Caco-2 (cell line): ENCODE results near the gene SPTBN1. TPM values are rescaled to one million over a fixed set of nuclear protein-coding genes. Genes with fewer than 3 reads are reported as not detected.

Experiments used
- BruUV-seq: library from RNA; stranded (reverse); fragments of 400-500 nt; replicated peaks from 2 replicates; lab custom pipeline; 2021; lab: Mats Ljungman, UMichigan
- CTCF ChIA-PET: fragments of 300-600 bp; sonication (Branson Sonifier 250); formaldehyde crosslinking; loops from one replicate; lab custom pipeline; 2022; ENCODE audit warnings: antibody characterized with exemption; lab: Charles Lee
- POLR2A ChIA-PET: fragments of 300-600 bp; sonication (Branson Sonifier 250); formaldehyde crosslinking; loops from one replicate; lab custom pipeline; 2022; ENCODE audit warnings: antibody characterized with exemption; lab: Charles Lee
- DNase-seq, 2 experiments: peaks; one replicate each; pipeline versions ENCODE4 v3.0.0 to v3.0.0-alpha.2; 2020 to 2022
- H3K27me3 ChIP-seq: replicated peaks from 2 replicates; pipeline ENCODE4 v1.6.0; 2011; ENCODE audit warnings: low read length; ENCODE audit not compliant: control insufficient read depth, insufficient read depth
- H3K36me3 ChIP-seq: 2 replicates; pipeline ENCODE4 v1.5.1; 2011; ENCODE audit warnings: low read length; ENCODE audit not compliant: control insufficient read depth, insufficient read depth
- H3K4me1 ChIP-seq: fragments of 250-450 bp; sonication (Bioruptor Pico); 2 replicates; pipeline ENCODE4 v1.5.1; 2020; ENCODE audit warnings: mild to moderate bottlenecking
- H3K4me3 ChIP-seq: 2 replicates; pipeline ENCODE4 v1.5.1; 2011; ENCODE audit warnings: low read depth, mild to moderate bottlenecking, control low read depth, low read length
- H3K9me3 ChIP-seq: fragments of 250-450 bp; sonication (Bioruptor Pico); 2 replicates; pipeline ENCODE4 v1.5.1; 2020; ENCODE audit warnings: mild to moderate bottlenecking, moderate library complexity
- H3K27ac Mint-ChIP-seq: one replicate; pipeline ENCODE4 v1.8.0; 2022; ENCODE audit warnings: mixed read lengths; ENCODE audit not compliant: unreplicated experiment
- H3K27me3 Mint-ChIP-seq: one replicate; pipeline ENCODE4 v1.8.0; 2022; ENCODE audit warnings: mixed read lengths; ENCODE audit not compliant: insufficient read depth, unreplicated experiment
- H3K36me3 Mint-ChIP-seq: one replicate; pipeline ENCODE4 v1.8.0; 2022; ENCODE audit warnings: mild to moderate bottlenecking, mixed read lengths; ENCODE audit not compliant: insufficient read depth, unreplicated experiment
- H3K4me1 Mint-ChIP-seq: one replicate; pipeline ENCODE4 v1.8.0; 2022; ENCODE audit warnings: low read depth, mixed read lengths; ENCODE audit not compliant: unreplicated experiment
- H3K4me3 Mint-ChIP-seq: one replicate; pipeline ENCODE4 v1.8.0; 2022; ENCODE audit warnings: mild to moderate bottlenecking, moderate library complexity, mixed read lengths; ENCODE audit not compliant: unreplicated experiment
- H3K9me3 Mint-ChIP-seq: one replicate; pipeline ENCODE4 v1.8.0; 2022; ENCODE audit warnings: mixed read lengths; ENCODE audit not compliant: unreplicated experiment
- CTCF ChIP-seq, 2 experiments: fragments of 200-600 bp in 1 of 2; IDR thresholded peaks; 1 replicate in 1 of 2; 2 replicates in 1 of 2; pipeline versions ENCODE4 v1.5.1 to v1.8.0; 2011 to 2022; ENCODE audit warnings: antibody characterized with exemption in 1 of 2, control low read depth in 1 of 2, inconsistent platforms in 1 of 2, low read depth in 1 of 2, low read length in 1 of 2, mild to moderate bottlenecking in 1 of 2, moderate library complexity in 1 of 2; ENCODE audit not compliant: insufficient read depth in 1 of 2, severe bottlenecking in 1 of 2, unreplicated experiment in 1 of 2
- intact Hi-C: fragments of 100-400 bp; cut with micrococcal nuclease; formaldehyde crosslinking; loops from one replicate; pipeline ENCODE4 v1.10.0; 2022; ENCODE audit not compliant: unreplicated experiment
- total RNA-seq: library from RNA; stranded (reverse); gene quantifications from 2 replicates; pipeline ENCODE4 v1.2.3, GENCODE V29; 2022

The SPTBN1 gene
- total RNA-seq, 1 experiment from 2014 or later = 361 TPM

GRCh38 chr2:54593249-54593648 lies 137.1 kb downstream of the SPTBN1 start:
- Mint-ChIP-seq H3K9me3 (no peaks in the 10 kb centered on the region), H3K27me3 (no peaks in the 10 kb centered on the region), H3K27ac (no peak overlapping the region), H3K4me3 (no peak overlapping the region), H3K36me3 (peaks cover 83% of the 10 kb centered on the region), H3K4me1 (peaks cover 52% of the 10 kb centered on the region)
- Histone ChIP-seq H3K27me3 (no peaks in the 10 kb centered on the region), H3K4me1 (peaks cover 21% of the 10 kb centered on the region), H3K9me3 (no peaks in the 10 kb centered on the region), H3K4me3 (no peak overlapping the region), H3K36me3 (peaks cover 4% of the 10 kb centered on the region)
- ChIA-PET CTCF (no interaction called here), POLR2A (no interaction called here)
- no peak for TF ChIP-seq CTCF (IDR thresholded peaks at IDR 0.05; ENCODE audit: insufficient read depth in 1 of 2, low read depth in 1 of 2, low read length in 1 of 2, severe bottlenecking in 1 of 2, unreplicated experiment in 1 of 2)
- DNase-seq = no peak
- BruUV-seq = no TSS peak
- intact Hi-C loops = no loop called here

DNA sequence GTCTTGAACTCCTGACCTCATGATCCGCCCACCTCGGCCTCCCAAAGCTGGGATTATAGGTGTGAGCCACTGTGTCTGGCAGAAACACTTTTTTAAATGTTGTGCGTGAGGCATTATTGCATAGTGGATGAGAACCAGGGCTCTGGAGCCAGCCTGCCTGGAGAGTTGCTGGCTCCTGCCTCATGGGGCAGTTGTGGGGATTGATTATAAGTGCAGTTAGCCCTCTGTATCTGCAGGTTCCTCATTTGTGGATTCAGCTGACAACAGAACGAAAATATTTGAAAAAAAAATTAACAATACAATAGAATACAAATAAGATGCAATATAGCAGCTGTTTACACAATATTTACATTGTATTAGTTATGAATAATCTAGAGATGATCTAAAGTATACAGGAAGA lies 137.9 kb downstream of the SPTBN1 start:
- H3K27me3 ChIP-seq = no peaks in the 10 kb centered on the region
- Mint-ChIP-seq H3K27me3 (no peaks in the 10 kb centered on the region), H3K9me3 (no peaks in the 10 kb centered on the region), H3K4me1 (peaks cover 47% of the 10 kb centered on the region), H3K27ac (no peak overlapping the region), H3K36me3 (peaks cover 86% of the 10 kb centered on the region), H3K4me3 (no peak overlapping the region)
- no peak overlapping the region for H3K4me3 ChIP-seq
- no peak for DNase-seq
- peaks cover 20% of the 10 kb centered on the region for H3K4me1 ChIP-seq
- peaks cover 4% of the 10 kb centered on the region for H3K36me3 ChIP-seq
- no peaks in the 10 kb centered on the region for H3K9me3 ChIP-seq
- POLR2A ChIA-PET = no interaction called here
- TF ChIP-seq CTCF (IDR thresholded peaks at IDR 0.05; ENCODE audit: insufficient read depth in 1 of 2, low read depth in 1 of 2, low read length in 1 of 2, severe bottlenecking in 1 of 2, unreplicated experiment in 1 of 2) = no peak
- BruUV-seq = no TSS peak
- CTCF ChIA-PET = no interaction called here
- intact Hi-C loops = no loop called here

DNA sequence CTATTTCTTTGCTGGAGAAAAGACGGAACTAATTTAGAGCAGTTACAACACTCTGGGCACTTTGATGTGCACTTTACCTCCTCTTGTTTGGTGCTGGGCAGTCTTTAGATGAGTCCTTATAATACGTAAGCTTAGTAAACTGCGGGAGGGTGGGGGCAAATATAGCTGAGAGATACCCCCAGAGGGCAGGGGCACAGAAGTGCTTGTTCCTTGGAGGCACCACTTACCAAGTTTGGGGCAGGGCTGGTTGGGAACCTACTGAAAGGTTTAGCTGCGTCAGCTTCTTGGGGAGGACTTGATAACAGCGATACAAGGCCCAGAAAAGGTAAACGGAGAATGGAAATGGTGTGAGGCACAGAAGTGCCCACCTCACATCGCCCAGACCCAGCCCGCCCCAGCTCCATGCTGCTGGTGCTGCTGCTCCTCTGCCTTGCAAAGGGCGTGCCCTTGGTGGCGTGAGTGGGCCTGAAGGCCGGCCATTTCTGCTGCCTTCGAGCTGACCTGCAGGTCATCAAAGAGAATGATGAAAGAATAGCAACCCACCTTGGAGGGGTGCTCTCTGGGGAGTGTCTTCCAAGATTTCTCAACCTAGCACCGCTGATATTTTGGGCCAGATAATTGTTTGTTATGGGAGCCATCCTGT lies 139.2 kb downstream of the SPTBN1 start:
- Mint-ChIP-seq H3K4me1 (peaks cover 35% of the 10 kb centered on the region), H3K4me3 (no peak overlapping the region), H3K27me3 (no peaks in the 10 kb centered on the region), H3K27ac (no peak overlapping the region), H3K36me3 (peaks cover 92% of the 10 kb centered on the region), H3K9me3 (no peaks in the 10 kb centered on the region)
- POLR2A ChIA-PET = interaction anchor here (0.5 kb wide), 1 partner anchor 35 kb away, joined by 3 read pairs; no protein-coding TSS in a partner anchor
- no peaks in the 10 kb centered on the region for H3K27me3 ChIP-seq
- H3K36me3 ChIP-seq = peaks cover 4% of the 10 kb centered on the region
- no peaks in the 10 kb centered on the region for H3K9me3 ChIP-seq
- H3K4me3 ChIP-seq = no peak overlapping the region
- intact Hi-C loops = no loop called here
- TF ChIP-seq CTCF (IDR thresholded peaks at IDR 0.05; ENCODE audit: insufficient read depth in 1 of 2, low read depth in 1 of 2, low read length in 1 of 2, severe bottlenecking in 1 of 2, unreplicated experiment in 1 of 2) = no peak
- BruUV-seq = no TSS peak
- H3K4me1 ChIP-seq = peaks cover 12% of the 10 kb centered on the region
- no peak for DNase-seq
- CTCF ChIA-PET = interaction anchor here (0.6 kb wide), 1 partner anchor 30 kb away, joined by 3 read pairs; no protein-coding TSS in a partner anchor
